Effector CD4-positive, alpha-beta T cell (primary cell): Measurements from ENCODE around the gene TCEAL7.

Experiments used
- DNase-seq: peaks from one replicate; pipeline ENCODE4 v3.0.0-alpha.2; 2020

The TCEAL7 gene

DNA sequence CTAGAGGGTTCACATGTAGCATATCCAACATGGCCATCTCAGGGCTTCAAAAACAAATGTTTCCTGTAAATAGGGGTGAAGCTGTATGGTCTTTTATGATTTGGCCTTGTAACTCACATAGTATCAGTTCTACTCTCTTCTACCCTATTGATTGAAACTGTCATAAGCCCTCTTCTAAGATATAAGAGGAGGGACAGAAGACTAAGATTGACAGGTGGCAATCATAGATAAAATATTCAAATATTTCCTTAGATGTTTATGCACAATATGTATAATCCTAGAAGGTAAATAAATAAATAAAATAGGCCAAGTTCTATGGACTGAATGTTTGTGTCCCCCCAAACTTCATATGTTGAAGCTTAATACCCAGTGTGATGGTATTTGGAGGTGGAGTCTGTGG lies 39.4 kb downstream of the TCEAL7 start:
- DNase-seq, result no peak

GRCh38 chrX:103372886-103373285 lies 42.8 kb downstream of the TCEAL7 start:
- DNase-seq, result no peak

- no peak for DNase-seq
These were observed 43.5 kb downstream of the TCEAL7 start for GRCh38 chrX:103373581-103373980.

DNA sequence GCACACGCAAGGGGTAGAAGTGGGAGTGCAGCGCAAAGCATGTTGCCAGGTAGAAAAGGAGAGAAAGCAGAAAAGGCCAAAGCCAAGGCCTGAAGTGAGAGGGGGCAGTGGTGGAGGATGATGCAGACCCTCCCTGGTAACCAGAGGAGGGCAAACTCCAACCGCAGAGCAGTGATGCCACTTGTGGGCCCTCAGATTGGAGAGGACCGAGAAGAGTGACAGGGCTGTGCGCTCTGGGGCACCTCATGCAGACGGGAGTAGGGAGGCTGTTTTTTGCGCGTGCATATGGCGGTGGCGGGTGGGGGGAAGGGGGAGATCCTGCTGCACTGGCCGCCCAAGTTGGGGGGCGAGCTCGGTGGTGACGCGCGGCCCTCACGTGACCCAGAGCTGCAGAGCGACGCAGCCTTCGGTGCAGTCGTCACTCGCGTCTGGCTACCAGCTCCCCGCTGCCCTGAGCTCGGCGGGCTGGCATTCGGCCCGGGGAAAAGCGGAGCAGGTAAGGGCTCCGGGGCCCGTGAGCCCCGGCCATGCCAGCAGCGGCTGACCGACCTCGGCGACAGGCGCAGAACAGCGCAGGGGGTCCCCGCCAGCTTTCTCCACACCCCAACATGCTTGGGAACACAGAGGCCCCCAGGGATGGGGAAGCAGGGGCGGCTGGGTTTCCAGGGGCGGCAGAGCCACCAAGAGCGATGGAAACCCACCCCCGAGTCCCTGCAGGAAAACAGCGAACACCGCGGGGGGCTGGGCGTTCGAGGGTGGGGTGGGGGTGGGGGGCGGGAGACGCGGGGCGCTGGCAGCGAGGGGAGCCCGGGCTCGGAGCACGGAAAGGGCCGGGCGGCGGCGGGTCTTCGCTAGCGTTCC lies 46.3 kb downstream of the TCEAL7 start, which contains the start of gene BEX3:
Gene BEX3, plus strand, starts transcription at position 421 of the 861 bp plus-strand sequence. CDS start 984 bp downstream, outside the sequence.
- DNase-seq, result peak; percentile 29

GRCh38 chrX:103376979-103377324 lies 46.9 kb downstream of the TCEAL7 start:
- no peak for DNase-seq

DNA sequence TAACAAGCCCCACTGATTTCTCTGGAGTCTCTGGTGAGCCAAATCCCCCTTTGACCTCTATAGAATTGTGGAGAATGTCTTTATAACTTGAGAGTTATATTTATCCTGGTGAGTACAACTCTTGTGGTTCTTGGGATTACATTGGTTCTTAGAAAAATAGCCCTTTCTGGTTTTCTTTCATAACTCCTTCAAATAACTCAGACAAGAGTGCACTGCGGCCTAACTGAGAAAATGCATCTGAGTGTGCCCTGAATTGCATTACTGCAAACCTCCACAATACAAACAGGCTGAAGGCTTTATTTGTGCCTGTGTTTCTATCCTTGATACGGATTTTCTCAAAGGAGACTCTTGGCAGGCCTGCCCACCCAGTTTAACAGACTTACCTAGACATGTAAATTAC lies 49.0 kb downstream of the TCEAL7 start:
- no peak for DNase-seq
